HEK293T (cell line): ENCODE data around the gene SIK2.
"Not testable (repeated sequence)": the region's sequence is repeated elsewhere in the genome, so short reads cannot be mapped to it uniquely, and the experiment has no call there.

Experiments
- CTCF ChIA-PET: fragments of 350-600 bp; formaldehyde crosslinking; extraction: SDS; loops from one replicate; lab custom pipeline; 2021; ENCODE audit warnings: antibody characterized with exemption, inconsistent platforms; lab: Yijun Ruan, JAX
- POLR2A ChIA-PET: fragments of 350-600 bp; formaldehyde crosslinking; extraction: SDS; loops from one replicate; lab custom pipeline; 2020; ENCODE audit warnings: antibody characterized with exemption, inconsistent platforms; lab: Yijun Ruan, JAX
- DNase-seq: peaks from one replicate; pipeline ENCODE4 v3.0.0; 2012; ENCODE audit warnings: mixed read lengths; ENCODE audit errors: extremely low spot score
- ARNT ChIP-seq: fragments of 450-650 bp; IDR thresholded peaks from 2 replicates; pipeline ENCODE4 v1.6.1; 2017; ENCODE audit warnings: mild to moderate bottlenecking
- BHLHE40 ChIP-seq: fragments of 450-650 bp; IDR thresholded peaks from 2 replicates; pipeline ENCODE4 v1.6.1; 2016; ENCODE audit warnings: mild to moderate bottlenecking, moderate library complexity, borderline replicate concordance
- CTBP1 ChIP-seq: fragments of 450-650 bp; IDR thresholded peaks from 2 replicates; pipeline ENCODE4 v1.6.1; 2016; ENCODE audit warnings: borderline replicate concordance
- ELF4 ChIP-seq: fragments of 450-650 bp; IDR thresholded peaks from 2 replicates; pipeline ENCODE4 v1.6.1; 2017; ENCODE audit warnings: antibody characterized with exemption
- FOXA1 ChIP-seq: fragments of 450-650 bp; IDR thresholded peaks from 2 replicates; pipeline ENCODE4 v1.6.1; 2016; ENCODE audit warnings: mild to moderate bottlenecking
- FOXK2 ChIP-seq: fragments of 450-650 bp; IDR thresholded peaks from 2 replicates; pipeline ENCODE4 v1.6.1; 2016; ENCODE audit warnings: mild to moderate bottlenecking
- FOXM1 ChIP-seq: fragments of 450-650 bp; IDR thresholded peaks from 2 replicates; pipeline ENCODE4 v1.6.1; 2017; ENCODE audit warnings: mild to moderate bottlenecking, borderline replicate concordance
- HDGF ChIP-seq: fragments of 450-650 bp; IDR thresholded peaks from 2 replicates; pipeline ENCODE4 v1.6.1; 2017; ENCODE audit warnings: antibody characterized with exemption, borderline replicate concordance
- L3MBTL2 ChIP-seq: fragments of 450-650 bp; conservative IDR thresholded peaks from 2 replicates; pipeline ENCODE4 v1.6.1; 2016; ENCODE audit warnings: mild to moderate bottlenecking
- LEF1 ChIP-seq: fragments of 450-650 bp; IDR thresholded peaks from 2 replicates; pipeline ENCODE4 v1.6.1; 2017; ENCODE audit warnings: mild to moderate bottlenecking, borderline replicate concordance
- NFRKB ChIP-seq: fragments of 450-650 bp; IDR thresholded peaks from 2 replicates; pipeline ENCODE4 v1.6.1; 2016; ENCODE audit warnings: mild to moderate bottlenecking, moderate library complexity
- PKNOX1 ChIP-seq: fragments of 450-650 bp; IDR thresholded peaks from 2 replicates; pipeline ENCODE4 v1.6.1; 2016
- SP1 ChIP-seq: fragments of 450-650 bp; IDR thresholded peaks from 2 replicates; pipeline ENCODE4 v1.6.1; 2017
- SUZ12 ChIP-seq: fragments of 450-650 bp; IDR thresholded peaks from 2 replicates; pipeline ENCODE4 v1.6.1; 2016; ENCODE audit warnings: mild to moderate bottlenecking
- TARDBP ChIP-seq: fragments of 450-650 bp; IDR thresholded peaks from 2 replicates; pipeline ENCODE4 v1.6.1; 2016
- ZNF384 ChIP-seq: fragments of 450-650 bp; IDR thresholded peaks from 2 replicates; pipeline ENCODE4 v1.6.1; 2016

Gene SIK2

GRCh38 chr11:111714522-111714921 is 112.3 kb downstream of the SIK2 start:
- ChIA-PET POLR2A (no interaction called here), CTCF (no interaction called here)
- no peak for TF ChIP-seq ARNT
- no peak for TF ChIP-seq L3MBTL2
- TF ChIP-seq LEF1: no peak
- TF ChIP-seq NFRKB: no peak
- no peak for TF ChIP-seq SUZ12
- no peak for TF ChIP-seq ELF4
- TF ChIP-seq BHLHE40: no peak
- TF ChIP-seq ZNF384: no peak
- no peak for TF ChIP-seq HDGF
- TF ChIP-seq CTBP1: no peak
- no peak for TF ChIP-seq PKNOX1
- no peak for TF ChIP-seq FOXM1
- no peak for TF ChIP-seq FOXA1
- no peak for TF ChIP-seq TARDBP
- TF ChIP-seq FOXK2: no peak
- no peak for DNase-seq

GRCh38 chr11:111715142-111715816 is 113.0 kb downstream of the SIK2 start:
- POLR2A ChIA-PET: no interaction called here
- DNase-seq: no peak
- CTCF ChIA-PET: no interaction called here
- TF ChIP-seq NFRKB: no peak
- no peak for TF ChIP-seq SUZ12

GRCh38 chr11:111717660-111718059 is 115.4 kb downstream of the SIK2 start:
- POLR2A ChIA-PET, DNase-seq, CTCF ChIA-PET: not testable (repeated sequence)

- CTCF ChIA-PET: no interaction called here
- POLR2A ChIA-PET: no interaction called here
- TF ChIP-seq PKNOX1: no peak
- no peak for DNase-seq
Observed at GRCh38 chr11:111718436-111718835, 116.2 kb downstream of the SIK2 start.

- DNase-seq: no peak
- CTCF ChIA-PET: no interaction called here
- POLR2A ChIA-PET: no interaction called here
- no peak for TF ChIP-seq FOXA1
- TF ChIP-seq ELF4: no peak
- no peak for TF ChIP-seq TARDBP
- no peak for TF ChIP-seq NFRKB
- no peak for TF ChIP-seq LEF1
- no peak for TF ChIP-seq L3MBTL2
- TF ChIP-seq HDGF: no peak
- TF ChIP-seq BHLHE40: no peak
- TF ChIP-seq FOXM1: no peak
- TF ChIP-seq FOXK2: no peak
- TF ChIP-seq CTBP1: no peak
- no peak for TF ChIP-seq ARNT
- TF ChIP-seq PKNOX1: no peak
- TF ChIP-seq ZNF384: no peak
- no peak for TF ChIP-seq SUZ12
- TF ChIP-seq SP1: no peak
Observed at GRCh38 chr11:111718859-111719258, 116.6 kb downstream of the SIK2 start.

GRCh38 chr11:111719379-111719778 is 117.1 kb downstream of the SIK2 start:
- ChIA-PET POLR2A (no interaction called here), CTCF (no interaction called here)
- no peak for DNase-seq
- TF ChIP-seq ELF4 (no peak), LEF1 (no peak), FOXA1 (no peak), HDGF (no peak), ZNF384 (no peak), TARDBP (no peak), SUZ12 (no peak), FOXK2 (no peak)

- DNase-seq: no peak
- CTCF ChIA-PET: no interaction called here
- no peak for TF ChIP-seq NFRKB
- no peak for TF ChIP-seq CTBP1
- no peak for TF ChIP-seq BHLHE40
- no peak for TF ChIP-seq PKNOX1
- no peak for TF ChIP-seq LEF1
- no peak for TF ChIP-seq ZNF384
- no peak for TF ChIP-seq SP1
- TF ChIP-seq FOXA1: no peak
- TF ChIP-seq ELF4: no peak
- TF ChIP-seq FOXM1: no peak
- TF ChIP-seq TARDBP: no peak
- no peak for TF ChIP-seq SUZ12
- TF ChIP-seq HDGF: no peak
- TF ChIP-seq L3MBTL2: no peak
- POLR2A ChIA-PET: no interaction called here
Observed at GRCh38 chr11:111720801-111721494, 118.7 kb downstream of the SIK2 start.
